ENCODE results near the gene SNX17.
"Not testable (repeated sequence)": the region's sequence is repeated elsewhere in the genome, so short reads cannot be mapped to it uniquely, and the experiment has no call there.

SNX17 gene

DNA sequence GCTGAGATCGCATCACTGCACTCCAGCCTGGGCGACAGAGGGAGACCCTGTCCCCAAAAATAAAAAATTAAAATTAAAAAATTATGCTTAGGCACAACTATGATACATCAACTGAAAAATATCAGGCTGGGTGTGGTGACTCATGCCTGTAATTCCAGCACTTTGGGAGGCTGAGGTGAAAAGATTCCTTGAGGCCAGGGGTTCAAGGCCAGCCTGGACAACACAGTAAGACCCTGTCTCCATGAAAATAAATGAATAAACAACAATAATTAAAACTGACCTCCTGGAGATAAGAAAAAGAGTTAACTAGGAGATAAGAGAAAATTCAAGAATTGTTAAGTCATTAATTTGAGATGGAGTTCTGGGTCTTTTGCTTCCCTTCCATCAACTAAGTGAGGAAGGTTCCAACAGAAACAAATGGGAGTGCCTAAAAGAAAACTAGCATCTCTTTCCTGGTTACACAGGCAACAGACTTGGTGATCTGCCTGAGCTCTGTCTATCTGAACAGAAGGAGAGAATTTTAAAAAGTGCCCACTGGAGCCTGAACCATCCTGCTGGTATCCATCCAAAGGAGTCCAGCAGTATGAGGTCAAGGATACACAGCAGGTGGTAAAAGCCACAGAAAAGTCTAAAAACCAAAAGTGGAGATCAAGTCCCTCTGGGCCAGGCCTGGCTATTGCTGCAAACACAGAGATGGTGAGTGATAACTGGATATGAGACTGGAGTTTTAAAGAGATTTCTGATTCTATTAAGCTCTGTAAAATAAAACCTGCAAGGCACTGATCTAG, 30.1 kb downstream of the SNX17 start:
- DNase-seq (ENCODE audit: low read depth, low spot score) = peak; percentile 60

DNA sequence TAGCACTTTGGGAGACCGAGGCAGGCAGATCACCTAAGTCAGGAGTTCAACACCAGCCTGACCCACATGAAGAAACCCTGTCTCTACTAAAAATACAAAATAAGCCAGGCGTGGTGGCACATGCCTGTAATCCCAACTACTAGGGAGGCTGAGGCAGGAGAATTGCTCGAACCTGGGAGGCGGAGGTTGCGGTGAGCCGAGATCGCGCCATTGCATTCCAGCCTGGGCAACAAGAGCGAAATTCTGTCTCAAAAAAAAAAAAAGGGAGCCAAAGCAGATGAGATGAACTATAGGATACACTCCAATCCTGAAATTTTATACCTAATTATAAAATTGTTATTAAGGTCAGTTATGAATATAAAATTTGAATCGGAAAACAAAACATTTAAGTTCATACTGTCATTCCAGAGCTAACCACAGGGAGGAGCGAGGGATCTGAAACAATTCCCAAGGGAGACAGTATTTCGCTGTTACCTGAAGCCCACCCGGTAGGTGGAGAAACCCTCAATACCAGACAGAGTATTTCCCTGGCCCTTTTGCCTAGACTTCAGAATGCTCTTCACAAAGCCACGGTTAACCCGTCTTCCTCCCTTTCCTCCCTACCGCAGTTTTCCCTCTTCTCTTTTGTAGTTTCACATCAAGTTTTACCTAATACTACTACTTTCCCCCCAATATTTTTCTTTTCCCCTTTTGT, 37.5 kb downstream of the SNX17 start:
- peak; percentile 55 for DNase-seq (ENCODE audit: low read depth, low spot score)

DNA sequence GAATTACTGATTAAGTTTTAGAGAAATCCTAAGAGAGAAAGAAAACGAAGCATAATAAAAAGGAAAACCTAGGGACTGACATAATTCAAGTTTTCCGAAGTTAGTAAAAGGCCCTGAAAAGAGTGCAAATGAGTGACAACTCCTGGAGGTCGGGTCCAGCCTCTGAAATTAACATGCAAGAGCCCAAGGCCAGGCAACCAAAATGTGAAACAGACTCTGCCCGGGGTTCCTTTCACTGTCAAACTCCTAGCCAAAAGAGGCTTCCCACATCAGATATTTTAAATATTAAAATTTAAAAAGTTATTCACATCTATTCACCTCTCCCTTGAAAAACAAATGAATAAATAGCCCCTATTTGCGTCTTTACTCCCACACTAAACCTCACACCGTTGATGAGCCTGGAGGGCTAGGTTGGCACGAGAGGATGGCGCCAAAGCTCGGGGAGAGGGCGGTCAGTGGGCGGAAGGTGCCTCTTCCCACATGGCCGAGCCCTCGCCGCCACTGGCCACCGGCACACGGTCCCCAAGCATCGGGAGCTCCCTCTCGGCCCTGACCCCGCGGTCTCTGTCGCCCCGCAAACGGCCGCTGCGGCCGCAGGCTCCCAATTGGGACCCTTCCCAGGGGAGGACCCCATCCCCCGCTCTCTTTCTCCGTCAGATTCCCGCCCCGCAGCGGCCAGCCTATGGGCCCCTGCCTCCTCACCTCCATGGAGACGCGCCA, 38.3 kb downstream of the SNX17 start:
- no peak for DNase-seq (ENCODE audit: low read depth, low spot score)

DNA sequence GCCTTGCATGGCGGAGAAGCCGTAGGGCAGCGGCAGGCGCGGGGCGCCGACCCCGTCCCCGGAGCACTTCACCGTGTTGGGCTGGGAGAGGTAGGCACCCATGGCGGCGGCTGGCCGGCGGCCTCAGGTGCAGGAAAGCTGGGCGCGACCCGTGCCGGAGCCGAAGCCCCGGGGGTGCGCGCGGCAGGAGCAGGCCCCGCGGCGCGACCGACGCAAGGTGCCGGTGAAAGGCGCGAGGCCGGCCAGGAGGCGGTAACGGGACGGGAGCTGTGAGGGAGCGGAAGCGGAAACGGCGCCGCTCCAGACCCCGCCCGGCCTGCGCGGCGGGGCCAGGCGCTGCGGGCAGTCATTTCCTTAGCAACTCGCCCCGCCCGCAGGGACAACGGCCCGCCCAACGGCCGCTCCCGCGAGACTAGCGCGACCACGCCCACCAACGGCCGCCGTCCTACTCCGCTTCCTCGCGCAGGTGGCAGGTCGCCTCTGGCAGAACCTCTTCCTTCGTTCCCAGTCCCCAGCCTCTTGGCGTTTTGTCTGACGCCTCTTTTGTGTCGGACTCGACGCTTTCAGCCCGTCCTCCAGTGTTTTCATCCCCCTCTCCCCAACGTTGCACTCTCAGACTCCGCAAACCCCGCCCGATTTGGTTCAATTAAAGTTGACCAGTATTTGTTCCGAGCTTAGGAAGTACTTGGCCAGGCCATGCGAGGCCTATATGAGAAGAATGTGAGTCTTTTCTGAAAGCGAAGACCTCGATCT, 39.1 kb downstream of the SNX17 start, which contains the start of gene PPM1G:
Gene PPM1G, minus strand, starts transcription at position 271 of the 753 bp plus-strand sequence. Its CDS starts 169 bp downstream, at position 102.
- DNase-seq (ENCODE audit: low read depth, low spot score) = peak; percentile 98

DNA sequence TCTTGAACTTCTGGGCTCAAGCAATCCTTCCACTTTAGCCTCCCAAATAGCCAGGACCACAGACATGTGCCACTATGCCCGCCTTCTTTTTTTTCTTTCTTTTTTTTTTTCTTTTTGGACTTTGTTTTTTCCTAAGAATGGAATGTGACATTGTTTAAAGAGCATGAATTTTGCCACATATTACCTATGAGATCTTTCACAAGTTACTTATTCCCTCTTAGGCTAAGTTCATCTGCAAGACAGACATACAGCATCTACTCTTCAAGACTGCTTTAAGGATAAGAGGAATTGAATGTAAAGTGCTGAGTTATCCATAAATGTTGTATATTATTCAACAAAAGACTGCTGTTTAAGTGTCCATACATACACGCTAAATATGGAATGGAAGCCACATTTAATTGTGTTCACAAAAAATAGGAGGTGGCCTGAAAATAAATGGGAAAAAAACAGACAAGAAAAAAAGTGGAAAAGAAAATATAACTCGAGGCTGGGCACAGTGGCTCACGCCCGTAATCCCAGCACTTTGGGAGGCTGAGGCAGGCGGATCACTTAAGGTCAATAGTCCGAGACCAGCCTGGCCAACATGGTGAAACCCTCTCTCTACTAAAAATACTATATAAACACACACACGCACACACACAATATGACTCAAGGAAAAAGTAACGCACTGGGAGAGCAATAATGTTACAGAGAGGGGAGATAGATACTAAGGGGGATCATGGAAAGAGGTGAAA, 42.2 kb downstream of the SNX17 start:
- no peak for DNase-seq (ENCODE audit: low read depth, low spot score)

DNA sequence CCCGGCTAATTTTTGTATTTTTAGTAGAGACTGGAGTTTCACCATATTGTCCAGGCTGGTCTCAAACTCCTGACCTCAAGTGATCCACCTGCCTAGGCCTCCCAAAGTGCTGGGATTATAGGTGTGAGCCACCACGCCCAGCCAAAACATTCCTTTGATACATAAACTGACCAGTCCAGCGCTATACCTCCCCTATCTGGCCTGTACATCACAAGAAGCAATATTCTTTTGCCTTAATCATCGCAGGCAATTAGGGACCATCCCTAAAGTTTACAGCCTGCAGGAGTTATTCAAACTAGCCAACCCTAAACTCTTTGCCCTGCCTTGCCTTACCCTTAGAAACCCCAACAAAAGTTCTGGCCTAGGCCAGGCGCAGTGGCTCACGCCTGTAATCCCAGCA, 45.7 kb downstream of the SNX17 start:
- DNase-seq (ENCODE audit: low read depth, low spot score) = no peak

DNA sequence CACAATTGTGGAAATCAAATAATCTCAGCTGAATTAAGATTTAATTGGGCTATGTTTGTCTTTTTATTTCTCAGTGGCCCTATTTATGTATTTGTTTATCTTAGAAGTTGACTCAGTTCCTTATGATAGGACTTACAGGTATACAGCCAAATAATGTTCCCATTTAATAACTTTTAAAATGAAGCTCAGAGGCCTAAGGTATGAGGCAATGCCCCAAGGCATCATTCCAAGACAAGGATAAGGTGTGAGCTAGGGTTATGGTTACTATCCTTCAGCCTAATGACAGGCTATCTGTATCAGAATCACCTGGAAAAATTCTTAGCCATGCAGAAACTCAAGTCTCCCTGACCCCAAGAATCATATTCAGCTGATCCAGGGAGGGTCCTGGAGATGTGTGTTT, 50.6 kb downstream of the SNX17 start:
- DNase-seq (ENCODE audit: low read depth, low spot score) = no peak

DNA sequence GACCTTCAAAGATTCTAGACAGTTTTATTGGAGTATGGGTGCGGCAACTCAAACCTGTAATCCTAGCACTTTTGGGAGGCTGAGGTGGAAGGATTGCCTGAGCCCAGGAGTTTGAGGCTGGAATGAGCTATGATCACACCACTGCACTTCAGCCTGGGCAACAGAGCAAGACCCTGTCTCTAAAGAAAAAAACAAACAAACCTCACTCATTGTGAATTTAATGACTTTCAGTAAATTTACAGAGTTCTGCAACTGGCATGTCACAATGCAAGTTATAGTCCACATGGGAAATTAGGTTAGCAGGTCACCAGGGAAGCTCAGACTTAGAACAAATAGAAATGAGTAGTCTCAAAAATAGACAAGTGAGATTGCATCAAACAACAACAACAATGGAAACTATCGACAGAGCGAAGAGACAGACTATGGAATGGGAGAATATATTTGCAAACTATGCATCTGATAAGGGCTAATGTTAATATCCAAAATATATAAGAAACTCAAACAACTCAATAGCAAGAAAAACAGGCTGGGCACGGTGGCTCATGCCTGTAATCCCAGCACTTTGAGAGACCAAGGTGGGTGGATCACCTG, 51.3 kb downstream of the SNX17 start:
- DNase-seq (ENCODE audit: low read depth, low spot score) = no peak

DNA sequence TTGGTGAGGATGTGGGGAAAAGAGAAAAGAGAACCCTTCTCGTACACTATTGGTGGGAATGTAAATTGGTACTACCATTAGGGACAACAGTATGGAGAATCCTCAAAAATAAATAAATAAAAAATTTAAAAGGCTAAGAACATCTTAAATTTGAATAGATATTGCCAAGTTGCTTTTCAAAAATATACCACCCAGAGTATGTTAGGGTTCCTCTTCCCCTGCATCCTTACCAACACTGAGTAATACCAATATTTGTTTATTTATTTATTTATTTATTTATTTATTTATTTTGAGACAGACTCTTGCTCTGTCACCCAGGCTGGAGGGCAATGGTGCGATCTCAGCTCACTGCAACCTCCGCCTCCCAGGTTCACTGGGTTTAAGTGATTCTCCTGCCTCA, 52.5 kb downstream of the SNX17 start:
- DNase-seq (ENCODE audit: low read depth, low spot score) = no peak

DNA sequence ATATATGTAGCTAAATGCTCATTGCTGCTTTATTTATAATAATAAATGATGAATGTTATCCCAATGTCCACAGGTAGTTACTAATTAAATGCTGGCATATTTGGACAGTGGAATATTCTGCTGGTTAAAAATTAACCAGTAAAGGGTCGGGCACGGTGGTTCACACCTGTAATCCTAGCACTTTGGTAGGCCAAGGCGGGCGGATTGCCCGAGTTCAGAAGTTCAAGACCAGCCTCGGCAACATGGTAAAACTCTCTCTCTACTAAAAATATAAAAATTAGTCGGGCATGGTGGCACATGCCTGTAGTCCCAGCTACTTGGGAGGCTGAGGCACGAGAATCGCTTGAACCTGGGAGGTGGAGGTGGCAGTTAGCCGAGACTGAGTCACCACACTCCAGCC, 54.6 kb downstream of the SNX17 start:
- DNase-seq (ENCODE audit: low read depth, low spot score) = not testable (repeated sequence)
